HL-60 (cell line): Measurements from ENCODE around the gene DIDO1.

Experiments
- CTCF ChIP-seq: IDR thresholded peaks from one replicate; pipeline ENCODE4 v1.5.1; 2011; ENCODE audit warnings: low read length, control low read depth, inconsistent platforms; ENCODE audit not compliant: insufficient read depth
- GABPA ChIP-seq: IDR thresholded peaks from 2 replicates; pipeline ENCODE4 v1.6.1; 2012; ENCODE audit warnings: low read depth
- POLR2AphosphoS5 ChIP-seq: IDR thresholded peaks from 2 replicates; pipeline ENCODE4 v1.6.1; 2012; ENCODE audit warnings: low read depth
- SPI1 ChIP-seq: IDR thresholded peaks from 2 replicates; pipeline ENCODE4 v1.6.1; 2012; ENCODE audit warnings: low read depth, mild to moderate bottlenecking, borderline replicate concordance
- TF ChIP-seq, protein P1 (sequence below): IDR thresholded peaks from 2 replicates; pipeline ENCODE4 v1.6.1; 2012; ENCODE audit warnings: low read depth; ENCODE audit not compliant: insufficient replicate concordance

DNA sequence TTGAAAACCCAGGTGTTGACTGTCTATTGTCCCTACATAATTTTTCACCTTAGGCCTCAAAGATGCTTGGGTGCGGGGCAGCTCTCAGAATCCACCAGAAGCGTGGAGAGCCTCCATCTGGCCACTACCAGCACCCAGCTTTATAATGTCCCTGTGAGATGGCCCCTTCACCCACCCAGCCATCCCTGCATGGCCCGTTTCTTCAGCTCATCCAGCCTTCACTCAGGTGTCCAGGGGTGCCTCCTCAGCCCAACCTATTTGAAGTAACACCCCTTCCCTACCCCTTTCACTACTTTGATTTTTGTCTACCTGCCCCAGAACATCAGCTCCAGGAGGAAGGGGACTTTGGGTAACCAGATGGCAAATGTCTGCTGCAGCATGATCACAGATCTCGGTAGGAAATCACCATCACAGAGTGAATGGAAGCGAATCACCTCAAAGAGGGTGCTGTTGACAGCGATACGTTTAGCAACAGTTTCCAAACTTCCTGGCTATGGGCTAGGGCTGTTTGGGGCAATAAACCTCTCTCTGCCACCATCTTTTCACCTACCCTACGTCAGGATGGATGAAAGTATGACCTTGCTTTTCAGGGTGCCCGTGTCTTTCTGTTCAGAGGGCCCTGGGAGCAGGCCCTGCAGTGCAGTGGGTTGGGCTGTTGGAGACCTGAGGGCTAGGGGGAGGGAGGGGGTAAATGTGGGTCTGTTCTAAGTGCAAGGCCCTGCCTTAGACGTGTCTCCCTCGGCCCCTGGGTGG, 25.0 kb upstream of the DIDO1 start:
- TF ChIP-seq POLR2AphosphoS5 (no peak), CTCF (no peak), GABPA (no peak), SPI1 (no peak)
- TF ChIP-seq, protein P1, sequence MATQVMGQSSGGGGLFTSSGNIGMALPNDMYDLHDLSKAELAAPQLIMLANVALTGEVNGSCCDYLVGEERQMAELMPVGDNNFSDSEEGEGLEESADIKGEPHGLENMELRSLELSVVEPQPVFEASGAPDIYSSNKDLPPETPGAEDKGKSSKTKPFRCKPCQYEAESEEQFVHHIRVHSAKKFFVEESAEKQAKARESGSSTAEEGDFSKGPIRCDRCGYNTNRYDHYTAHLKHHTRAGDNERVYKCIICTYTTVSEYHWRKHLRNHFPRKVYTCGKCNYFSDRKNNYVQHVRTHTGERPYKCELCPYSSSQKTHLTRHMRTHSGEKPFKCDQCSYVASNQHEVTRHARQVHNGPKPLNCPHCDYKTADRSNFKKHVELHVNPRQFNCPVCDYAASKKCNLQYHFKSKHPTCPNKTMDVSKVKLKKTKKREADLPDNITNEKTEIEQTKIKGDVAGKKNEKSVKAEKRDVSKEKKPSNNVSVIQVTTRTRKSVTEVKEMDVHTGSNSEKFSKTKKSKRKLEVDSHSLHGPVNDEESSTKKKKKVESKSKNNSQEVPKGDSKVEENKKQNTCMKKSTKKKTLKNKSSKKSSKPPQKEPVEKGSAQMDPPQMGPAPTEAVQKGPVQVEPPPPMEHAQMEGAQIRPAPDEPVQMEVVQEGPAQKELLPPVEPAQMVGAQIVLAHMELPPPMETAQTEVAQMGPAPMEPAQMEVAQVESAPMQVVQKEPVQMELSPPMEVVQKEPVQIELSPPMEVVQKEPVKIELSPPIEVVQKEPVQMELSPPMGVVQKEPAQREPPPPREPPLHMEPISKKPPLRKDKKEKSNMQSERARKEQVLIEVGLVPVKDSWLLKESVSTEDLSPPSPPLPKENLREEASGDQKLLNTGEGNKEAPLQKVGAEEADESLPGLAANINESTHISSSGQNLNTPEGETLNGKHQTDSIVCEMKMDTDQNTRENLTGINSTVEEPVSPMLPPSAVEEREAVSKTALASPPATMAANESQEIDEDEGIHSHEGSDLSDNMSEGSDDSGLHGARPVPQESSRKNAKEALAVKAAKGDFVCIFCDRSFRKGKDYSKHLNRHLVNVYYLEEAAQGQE, result no peak
